ENCODE data around the gene LRRC8B. TPM values are rescaled to one million over a fixed set of nuclear protein-coding genes. Genes with fewer than 3 reads are reported as not detected.

The LRRC8B gene
- total and polyA plus RNA-seq, 2 of the 13 experiments (the other 11 are each of a cell fraction or from before 2014, with no cell fraction given): 4.9 to 7.6 TPM

DNA sequence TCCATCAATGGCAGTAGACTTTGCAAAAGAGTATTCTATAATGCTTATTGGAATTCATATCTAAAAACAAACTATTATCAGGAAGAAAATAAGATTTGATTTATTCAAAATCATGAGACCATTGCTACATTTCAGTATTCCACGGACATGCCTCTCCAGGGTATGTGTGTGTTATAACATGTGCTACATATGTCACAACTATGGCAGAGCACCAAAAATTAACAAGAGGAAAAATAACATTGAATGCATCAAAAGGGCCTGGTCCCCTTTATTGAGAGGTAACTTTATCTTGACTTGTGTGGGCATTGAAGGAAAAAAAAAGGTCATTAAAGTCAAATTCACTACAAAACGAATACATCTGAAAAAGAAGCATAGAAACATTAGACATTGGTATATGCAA is 22.6 kb upstream of the LRRC8B start:
- 2% methylated on average over 2 of the region's 2 CpGs for WGBS (ENCODE audit: low lambda C conversion rate)
- Histone ChIP-seq H3K4me1 (ENCODE audit: insufficient read depth, low read length) (no peaks in the 10 kb centered on the region), H3K9me3 (ENCODE audit: low read length) (no peaks in the 10 kb centered on the region), H3K36me3 (replicated peaks in 1 of 2; ENCODE audit: control insufficient read depth in 1 of 2, insufficient read depth in 2 of 2, low read length in 2 of 2) (no peaks in the 10 kb centered on the region), H3K27ac (ENCODE audit: extremely low read length, insufficient read depth, low read length) (no peak overlapping the region), H3K4me2 (ENCODE audit: low read depth, low read length) (no peak overlapping the region), H2AFZ (ENCODE audit: low read length) (no peak overlapping the region), H3K9ac (ENCODE audit: insufficient read depth, low read depth, low read length) (no peak overlapping the region), H3K4me3 (replicated peaks in 1 of 3; ENCODE audit: insufficient read depth in 1 of 3, low read depth in 2 of 3, low read length in 3 of 3) (no peak overlapping the region), H3K79me2 (ENCODE audit: insufficient read depth, low read length) (no peaks in the 10 kb centered on the region), H3K27me3 (ENCODE audit: control insufficient read depth in 1 of 2, insufficient read depth in 2 of 2, low read length in 2 of 2) (peaks cover 0 to 8% of the 10 kb centered on the region in 2 experiments; a peak in 2 of 5 replicates), H4K20me1 (ENCODE audit: insufficient read depth, low read length) (no peaks in the 10 kb centered on the region)
- DNase-seq (ENCODE audit: low spot score) (no peak), FAIRE-seq (no peak), ATAC-seq (no peak)
- CTCF ChIA-PET (ENCODE audit: low intra/inter-chr PET ratio, low total read pairs): no interaction called here
- intact Hi-C loops (cut with micrococcal nuclease; ENCODE audit: unreplicated experiment): no loop called here
- no TSS peak for BruUV-seq (replicated peaks)
- in situ Hi-C loops (cut with HindIII; ENCODE audit: extremely low pct_ligation_motif_present, low pct_unique_long_range_greater_than_20kb): no loop called here
- no peak for TF ChIP-seq CC2D1A (CRISPR knock-in tag; IDR thresholded peaks at IDR 0.05)
- TF ChIP-seq GABPB1 (CRISPR knock-in tag; IDR thresholded peaks at IDR 0.05): no peak
- TF ChIP-seq, protein P1, sequence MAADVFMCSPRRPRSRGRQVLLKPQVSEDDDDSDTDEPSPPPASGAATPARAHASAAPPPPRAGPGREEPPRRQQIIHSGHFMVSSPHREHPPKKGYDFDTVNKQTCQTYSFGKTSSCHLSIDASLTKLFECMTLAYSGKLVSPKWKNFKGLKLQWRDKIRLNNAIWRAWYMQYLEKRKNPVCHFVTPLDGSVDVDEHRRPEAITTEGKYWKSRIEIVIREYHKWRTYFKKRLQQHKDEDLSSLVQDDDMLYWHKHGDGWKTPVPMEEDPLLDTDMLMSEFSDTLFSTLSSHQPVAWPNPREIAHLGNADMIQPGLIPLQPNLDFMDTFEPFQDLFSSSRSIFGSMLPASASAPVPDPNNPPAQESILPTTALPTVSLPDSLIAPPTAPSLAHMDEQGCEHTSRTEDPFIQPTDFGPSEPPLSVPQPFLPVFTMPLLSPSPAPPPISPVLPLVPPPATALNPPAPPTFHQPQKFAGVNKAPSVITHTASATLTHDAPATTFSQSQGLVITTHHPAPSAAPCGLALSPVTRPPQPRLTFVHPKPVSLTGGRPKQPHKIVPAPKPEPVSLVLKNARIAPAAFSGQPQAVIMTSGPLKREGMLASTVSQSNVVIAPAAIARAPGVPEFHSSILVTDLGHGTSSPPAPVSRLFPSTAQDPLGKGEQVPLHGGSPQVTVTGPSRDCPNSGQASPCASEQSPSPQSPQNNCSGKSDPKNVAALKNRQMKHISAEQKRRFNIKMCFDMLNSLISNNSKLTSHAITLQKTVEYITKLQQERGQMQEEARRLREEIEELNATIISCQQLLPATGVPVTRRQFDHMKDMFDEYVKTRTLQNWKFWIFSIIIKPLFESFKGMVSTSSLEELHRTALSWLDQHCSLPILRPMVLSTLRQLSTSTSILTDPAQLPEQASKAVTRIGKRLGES (CRISPR knock-in tag; IDR thresholded peaks at IDR 0.05; ENCODE audit: borderline replicate concordance): no peak
- no peak for TF ChIP-seq ZNF746 (CRISPR knock-in tag; IDR thresholded peaks at IDR 0.05)
- TF ChIP-seq, protein P2, sequence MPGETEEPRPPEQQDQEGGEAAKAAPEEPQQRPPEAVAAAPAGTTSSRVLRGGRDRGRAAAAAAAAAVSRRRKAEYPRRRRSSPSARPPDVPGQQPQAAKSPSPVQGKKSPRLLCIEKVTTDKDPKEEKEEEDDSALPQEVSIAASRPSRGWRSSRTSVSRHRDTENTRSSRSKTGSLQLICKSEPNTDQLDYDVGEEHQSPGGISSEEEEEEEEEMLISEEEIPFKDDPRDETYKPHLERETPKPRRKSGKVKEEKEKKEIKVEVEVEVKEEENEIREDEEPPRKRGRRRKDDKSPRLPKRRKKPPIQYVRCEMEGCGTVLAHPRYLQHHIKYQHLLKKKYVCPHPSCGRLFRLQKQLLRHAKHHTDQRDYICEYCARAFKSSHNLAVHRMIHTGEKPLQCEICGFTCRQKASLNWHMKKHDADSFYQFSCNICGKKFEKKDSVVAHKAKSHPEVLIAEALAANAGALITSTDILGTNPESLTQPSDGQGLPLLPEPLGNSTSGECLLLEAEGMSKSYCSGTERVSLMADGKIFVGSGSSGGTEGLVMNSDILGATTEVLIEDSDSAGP (CRISPR knock-in tag; IDR thresholded peaks at IDR 0.05; ENCODE audit: borderline replicate concordance): no peak
- TF ChIP-seq, protein P3, sequence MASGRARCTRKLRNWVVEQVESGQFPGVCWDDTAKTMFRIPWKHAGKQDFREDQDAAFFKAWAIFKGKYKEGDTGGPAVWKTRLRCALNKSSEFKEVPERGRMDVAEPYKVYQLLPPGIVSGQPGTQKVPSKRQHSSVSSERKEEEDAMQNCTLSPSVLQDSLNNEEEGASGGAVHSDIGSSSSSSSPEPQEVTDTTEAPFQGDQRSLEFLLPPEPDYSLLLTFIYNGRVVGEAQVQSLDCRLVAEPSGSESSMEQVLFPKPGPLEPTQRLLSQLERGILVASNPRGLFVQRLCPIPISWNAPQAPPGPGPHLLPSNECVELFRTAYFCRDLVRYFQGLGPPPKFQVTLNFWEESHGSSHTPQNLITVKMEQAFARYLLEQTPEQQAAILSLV (CRISPR knock-in tag; IDR thresholded peaks at IDR 0.05; ENCODE audit: borderline replicate concordance): no peak
- no peak for TF ChIP-seq PLRG1 (conservative IDR thresholded peaks at IDR 0.05)
- no peak for TF ChIP-seq REPIN1 (CRISPR knock-in tag; IDR thresholded peaks at IDR 0.05; ENCODE audit: borderline replicate concordance, low read depth)
- no peak for TF ChIP-seq SCMH1 (CRISPR knock-in tag; IDR thresholded peaks at IDR 0.05; ENCODE audit: borderline replicate concordance)
- no peak for TF ChIP-seq ZNF441 (CRISPR knock-in tag; IDR thresholded peaks at IDR 0.05; ENCODE audit: borderline replicate concordance)
- no peak for TF ChIP-seq ZNF781 (CRISPR knock-in tag; IDR thresholded peaks at IDR 0.05; ENCODE audit: borderline replicate concordance, not compliant biosample characterization)
- no peak for TF ChIP-seq FOXC1 (CRISPR knock-in tag; IDR thresholded peaks at IDR 0.05; ENCODE audit: borderline replicate concordance)
- TF ChIP-seq ZNF777 (CRISPR knock-in tag; IDR thresholded peaks at IDR 0.05): no peak
- TF ChIP-seq CHD2 (IDR thresholded peaks at IDR 0.05; ENCODE audit: low read depth, low read length): no peak
- TF ChIP-seq, protein P4, sequence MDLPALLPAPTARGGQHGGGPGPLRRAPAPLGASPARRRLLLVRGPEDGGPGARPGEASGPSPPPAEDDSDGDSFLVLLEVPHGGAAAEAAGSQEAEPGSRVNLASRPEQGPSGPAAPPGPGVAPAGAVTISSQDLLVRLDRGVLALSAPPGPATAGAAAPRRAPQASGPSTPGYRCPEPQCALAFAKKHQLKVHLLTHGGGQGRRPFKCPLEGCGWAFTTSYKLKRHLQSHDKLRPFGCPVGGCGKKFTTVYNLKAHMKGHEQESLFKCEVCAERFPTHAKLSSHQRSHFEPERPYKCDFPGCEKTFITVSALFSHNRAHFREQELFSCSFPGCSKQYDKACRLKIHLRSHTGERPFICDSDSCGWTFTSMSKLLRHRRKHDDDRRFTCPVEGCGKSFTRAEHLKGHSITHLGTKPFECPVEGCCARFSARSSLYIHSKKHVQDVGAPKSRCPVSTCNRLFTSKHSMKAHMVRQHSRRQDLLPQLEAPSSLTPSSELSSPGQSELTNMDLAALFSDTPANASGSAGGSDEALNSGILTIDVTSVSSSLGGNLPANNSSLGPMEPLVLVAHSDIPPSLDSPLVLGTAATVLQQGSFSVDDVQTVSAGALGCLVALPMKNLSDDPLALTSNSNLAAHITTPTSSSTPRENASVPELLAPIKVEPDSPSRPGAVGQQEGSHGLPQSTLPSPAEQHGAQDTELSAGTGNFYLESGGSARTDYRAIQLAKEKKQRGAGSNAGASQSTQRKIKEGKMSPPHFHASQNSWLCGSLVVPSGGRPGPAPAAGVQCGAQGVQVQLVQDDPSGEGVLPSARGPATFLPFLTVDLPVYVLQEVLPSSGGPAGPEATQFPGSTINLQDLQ (CRISPR knock-in tag; IDR thresholded peaks at IDR 0.05): no peak
- no peak for TF ChIP-seq ZNF432 (CRISPR knock-in tag; IDR thresholded peaks at IDR 0.05; ENCODE audit: borderline replicate concordance)
- POLR2A ChIA-PET: no interaction called here
